Measurements from ENCODE around the gene FHIT. TPM values are rescaled to one million over a fixed set of nuclear protein-coding genes. Genes with fewer than 3 reads are reported as not detected.

The FHIT gene
- total RNA-seq, 2 donors from 2014 or later, result 2.9 to 12.2 TPM

DNA sequence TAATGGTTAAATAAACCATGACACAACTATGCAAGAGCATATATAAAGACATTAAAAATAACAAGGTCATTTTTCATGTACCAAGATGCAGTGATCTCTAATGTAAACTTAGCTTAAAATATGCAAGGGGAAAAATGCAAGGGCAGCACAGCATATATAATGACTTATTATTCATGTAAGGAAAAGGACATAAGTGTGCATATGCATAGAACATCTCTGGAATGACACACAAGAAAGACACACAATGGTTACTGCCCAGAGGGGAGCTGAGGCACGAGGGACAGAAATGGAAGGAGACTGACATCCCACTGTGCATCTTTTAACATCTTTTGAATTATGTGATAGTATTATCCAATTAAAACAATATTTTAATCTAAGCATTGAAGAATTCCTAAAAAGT lies 79.0 kb downstream of the FHIT start:
- Mint-ChIP-seq H3K27ac (no peak overlapping the region), H3K9me3 (no peaks in the 10 kb centered on the region), H3K36me3 (ENCODE audit: low read depth) (no peaks in the 10 kb centered on the region), H3K27me3 (no peaks in the 10 kb centered on the region), H3K4me1 (no peaks in the 10 kb centered on the region), H3K4me3 (no peak overlapping the region)
- ATAC-seq (replicated peaks), result no peak

DNA sequence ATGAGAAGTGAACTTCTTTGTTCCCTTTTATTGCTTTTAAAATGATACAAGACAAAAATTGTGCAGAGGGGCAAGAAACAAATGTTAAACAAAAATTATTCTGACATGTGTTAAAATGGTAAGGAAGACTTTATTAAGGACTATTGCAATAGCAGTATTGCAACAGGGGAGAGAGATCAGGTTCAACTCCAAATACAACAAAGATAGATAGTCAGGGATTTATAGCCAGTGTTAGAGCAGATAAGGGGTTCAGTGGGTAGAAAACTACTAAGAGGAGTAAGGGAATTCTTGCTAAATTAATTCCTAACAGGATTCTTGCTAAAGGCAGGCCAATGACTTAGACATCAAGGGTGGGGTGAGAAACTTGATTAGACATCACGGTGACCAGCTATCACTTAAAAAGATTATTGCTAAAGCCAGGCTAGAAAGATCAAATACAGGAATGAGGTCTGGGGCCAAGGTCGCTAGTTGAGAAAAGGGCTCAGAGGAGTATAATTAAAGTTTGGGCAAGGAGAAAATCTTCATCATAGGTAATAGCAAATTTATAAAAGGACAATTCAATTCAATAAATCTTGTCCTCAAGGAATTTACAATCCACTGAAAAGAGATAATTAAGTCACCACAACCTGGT lies 81.5 kb downstream of the FHIT start:
- Mint-ChIP-seq H3K9me3 (no peaks in the 10 kb centered on the region), H3K36me3 (ENCODE audit: low read depth) (no peaks in the 10 kb centered on the region), H3K4me3 (no peak overlapping the region), H3K27me3 (no peaks in the 10 kb centered on the region), H3K4me1 (no peaks in the 10 kb centered on the region), H3K27ac (no peak overlapping the region)
- ATAC-seq (replicated peaks), result no peak

DNA sequence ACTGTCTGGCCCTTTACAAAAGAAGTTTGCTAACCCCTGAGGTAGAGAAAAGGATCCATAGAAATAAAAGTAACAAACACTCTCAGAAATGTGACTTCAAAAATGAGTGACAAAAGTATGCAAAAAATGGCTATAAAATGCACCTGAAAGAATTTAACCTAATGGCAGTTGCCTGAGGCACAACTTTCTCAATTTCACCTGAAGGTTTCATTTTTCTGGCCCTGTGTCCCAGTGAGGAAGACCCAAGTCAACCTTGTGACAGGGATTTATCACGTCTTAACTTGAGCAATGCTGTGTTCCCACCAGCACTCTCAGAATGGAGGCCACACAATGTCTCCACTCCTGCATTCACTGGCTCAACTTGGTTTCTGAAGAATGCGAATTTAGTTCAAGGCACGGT lies 83.0 kb downstream of the FHIT start:
- H3K27me3 Mint-ChIP-seq, result no peaks in the 10 kb centered on the region
- ATAC-seq (replicated peaks), result no peak
- H3K27ac Mint-ChIP-seq, result no peak overlapping the region
- H3K4me3 Mint-ChIP-seq, result no peak overlapping the region
- H3K9me3 Mint-ChIP-seq, result no peaks in the 10 kb centered on the region
- H3K36me3 Mint-ChIP-seq (ENCODE audit: low read depth), result no peaks in the 10 kb centered on the region
- H3K4me1 Mint-ChIP-seq, result no peaks in the 10 kb centered on the region

DNA sequence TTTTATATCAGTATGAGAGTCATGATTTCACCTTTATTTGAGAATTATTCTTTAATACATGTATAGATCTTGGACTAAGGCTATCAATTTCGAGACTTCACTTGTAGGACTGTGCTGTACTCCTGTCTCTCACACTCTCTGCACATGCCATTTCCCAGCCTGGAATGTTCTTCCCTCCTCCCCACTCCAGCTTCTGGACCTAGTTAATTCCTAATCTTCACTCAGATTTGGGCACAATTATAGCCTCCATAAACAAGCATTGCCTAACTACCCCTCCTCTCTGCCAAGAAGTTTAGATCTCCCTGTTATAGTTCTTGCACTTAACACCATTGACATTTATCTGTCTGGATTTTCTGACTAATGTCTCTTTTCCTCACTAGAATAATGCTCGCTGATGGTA lies 88.3 kb downstream of the FHIT start:
- H3K27me3 Mint-ChIP-seq, result no peaks in the 10 kb centered on the region
- H3K36me3 Mint-ChIP-seq (ENCODE audit: low read depth), result no peaks in the 10 kb centered on the region
- no peak for ATAC-seq (replicated peaks)
- no peaks in the 10 kb centered on the region for H3K9me3 Mint-ChIP-seq
- H3K4me3 Mint-ChIP-seq, result no peak overlapping the region
- no peak overlapping the region for H3K27ac Mint-ChIP-seq
- no peaks in the 10 kb centered on the region for H3K4me1 Mint-ChIP-seq

DNA sequence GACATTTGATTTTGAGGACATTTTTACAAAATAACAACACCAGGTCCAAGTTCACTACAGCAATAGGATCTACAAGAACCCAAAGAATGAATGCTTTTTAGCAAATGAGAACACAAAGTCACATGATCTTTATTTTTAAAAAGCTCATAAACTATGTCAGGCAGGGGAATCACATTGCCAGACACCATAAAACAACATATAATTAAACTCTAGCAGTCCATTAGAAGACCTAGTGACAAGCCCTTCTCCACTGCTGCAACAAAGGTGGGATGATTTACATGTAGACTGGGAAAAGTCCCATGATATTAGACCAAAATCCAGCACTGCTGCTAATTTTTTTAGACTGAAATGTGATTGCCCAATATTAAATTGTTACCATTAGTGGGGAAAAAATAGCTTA lies 92.6 kb downstream of the FHIT start:
- H3K27me3 Mint-ChIP-seq, result no peaks in the 10 kb centered on the region

DNA sequence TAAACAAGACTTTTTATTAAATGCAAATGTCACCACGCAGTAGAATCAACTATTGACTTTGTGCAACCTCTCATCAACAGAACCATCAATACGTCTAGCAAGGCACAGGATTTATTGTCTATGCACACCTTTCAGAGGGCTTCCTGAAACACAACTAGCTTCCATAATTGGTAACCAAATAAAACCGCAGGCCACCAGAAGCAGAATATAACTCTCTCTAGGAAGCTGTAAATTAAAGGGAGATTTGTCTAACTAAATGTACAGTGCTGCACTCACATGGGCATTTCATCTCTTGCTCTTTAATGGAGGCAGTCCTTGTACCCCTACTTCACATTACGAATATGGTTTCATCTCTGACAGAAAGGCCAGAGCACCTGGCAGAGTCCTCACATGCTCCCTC lies 93.0 kb downstream of the FHIT start:
- Mint-ChIP-seq H3K9me3 (no peaks in the 10 kb centered on the region), H3K27ac (no peak overlapping the region), H3K4me1 (no peaks in the 10 kb centered on the region), H3K27me3 (no peaks in the 10 kb centered on the region), H3K36me3 (ENCODE audit: low read depth) (no peaks in the 10 kb centered on the region), H3K4me3 (no peak overlapping the region)
- no peak for ATAC-seq (replicated peaks)

More for the DNA sequence above, 92.6 kb downstream of the FHIT start:
- Mint-ChIP-seq H3K36me3 (ENCODE audit: low read depth) (no peaks in the 10 kb centered on the region), H3K4me3 (no peak overlapping the region), H3K4me1 (no peaks in the 10 kb centered on the region), H3K9me3 (no peaks in the 10 kb centered on the region), H3K27ac (no peak overlapping the region)
- no peak for ATAC-seq (replicated peaks)

DNA sequence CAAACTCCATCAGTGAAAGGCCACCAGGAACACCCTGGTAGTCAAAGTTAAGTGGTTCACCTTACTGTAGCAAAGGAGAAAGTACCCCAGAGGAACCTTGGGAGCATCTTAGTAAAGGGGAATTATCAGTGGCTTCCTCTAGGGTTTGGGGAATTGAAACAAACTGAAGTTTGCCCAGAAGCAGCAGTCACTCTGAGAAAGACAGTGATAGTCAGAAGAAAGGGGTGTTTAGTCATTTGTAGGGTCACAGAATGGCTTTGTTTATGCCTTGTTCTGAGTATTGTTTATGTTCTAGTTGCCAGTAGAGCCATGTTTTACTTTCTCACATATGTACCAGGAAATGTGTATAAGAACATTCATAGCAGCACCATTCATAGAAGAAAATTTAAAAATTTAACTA lies 93.8 kb downstream of the FHIT start:
- Mint-ChIP-seq H3K9me3 (no peaks in the 10 kb centered on the region), H3K36me3 (ENCODE audit: low read depth) (no peaks in the 10 kb centered on the region), H3K27ac (no peak overlapping the region), H3K4me3 (no peak overlapping the region), H3K4me1 (no peaks in the 10 kb centered on the region), H3K27me3 (no peaks in the 10 kb centered on the region)
- no peak for ATAC-seq (replicated peaks)

DNA sequence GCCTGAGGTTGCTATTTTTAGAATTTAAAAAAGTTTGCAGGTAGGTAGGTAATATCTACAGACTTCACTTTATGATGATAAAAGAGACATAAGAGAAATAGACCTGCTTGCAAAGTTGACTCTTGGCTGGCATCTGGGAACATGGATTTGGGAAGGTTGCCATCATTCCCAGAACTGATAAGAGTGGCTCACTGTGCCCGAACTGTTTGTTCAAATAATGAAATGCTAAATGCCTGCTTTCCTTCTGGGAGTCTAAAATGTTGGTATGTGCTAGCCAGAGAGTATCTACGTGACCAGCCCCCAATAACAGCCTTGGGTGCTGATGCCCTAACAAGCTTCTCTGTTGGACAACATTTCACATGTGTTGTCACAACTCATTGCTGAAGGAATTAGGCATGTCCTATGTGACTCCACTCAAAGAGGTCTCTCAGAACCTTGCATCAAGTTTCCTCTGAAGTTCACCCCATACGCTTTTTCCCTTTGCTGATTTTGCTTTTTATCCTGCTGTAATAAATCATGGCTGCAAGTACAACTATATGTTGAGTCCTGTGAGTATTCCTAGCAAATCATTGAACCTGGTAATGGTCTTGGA lies 95.5 kb downstream of the FHIT start:
- Mint-ChIP-seq H3K27ac (no peak overlapping the region), H3K4me1 (no peaks in the 10 kb centered on the region), H3K4me3 (no peak overlapping the region), H3K9me3 (no peaks in the 10 kb centered on the region), H3K27me3 (no peaks in the 10 kb centered on the region), H3K36me3 (ENCODE audit: low read depth) (no peaks in the 10 kb centered on the region)
- ATAC-seq (replicated peaks), result no peak

DNA sequence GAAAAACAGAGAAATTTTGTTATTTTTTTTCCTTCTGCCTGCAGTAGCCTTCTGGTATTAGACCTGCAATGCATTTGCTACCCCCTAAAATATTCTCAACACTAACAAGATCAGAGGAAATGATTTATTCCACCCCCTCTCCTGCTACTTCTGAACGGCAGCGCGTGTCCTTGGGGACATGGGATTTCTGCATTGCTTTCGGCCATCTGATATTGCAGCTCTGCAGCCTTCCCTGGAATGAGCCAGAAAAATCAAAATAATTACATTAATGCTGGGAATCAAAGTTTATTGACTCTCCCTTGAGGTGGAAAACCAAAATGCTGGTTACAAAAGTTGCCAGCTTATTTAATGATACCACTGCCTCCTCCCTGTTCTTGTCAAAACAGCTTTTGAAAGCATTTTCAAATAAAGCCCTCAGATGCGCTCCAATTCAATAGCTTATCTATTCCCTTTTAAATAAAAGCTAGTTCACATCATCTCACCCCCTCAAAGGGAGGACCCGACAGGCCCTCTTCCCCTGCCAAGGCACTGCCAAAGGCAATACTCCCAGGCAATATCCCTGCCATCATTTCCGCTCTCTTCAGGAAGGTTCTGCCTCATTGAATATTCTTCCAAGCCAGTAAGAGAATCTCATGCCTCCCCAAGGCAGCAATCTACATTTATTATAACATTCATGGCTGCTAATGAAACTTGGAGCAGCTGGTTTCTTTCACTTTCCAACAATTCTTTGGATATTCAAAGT lies 96.6 kb downstream of the FHIT start:
- ATAC-seq (replicated peaks), result no peak
- no peaks in the 10 kb centered on the region for H3K4me1 Mint-ChIP-seq
- H3K27me3 Mint-ChIP-seq, result no peaks in the 10 kb centered on the region
- no peaks in the 10 kb centered on the region for H3K36me3 Mint-ChIP-seq (ENCODE audit: low read depth)
- no peak overlapping the region for H3K4me3 Mint-ChIP-seq
- H3K27ac Mint-ChIP-seq, result no peak overlapping the region
- no peaks in the 10 kb centered on the region for H3K9me3 Mint-ChIP-seq

DNA sequence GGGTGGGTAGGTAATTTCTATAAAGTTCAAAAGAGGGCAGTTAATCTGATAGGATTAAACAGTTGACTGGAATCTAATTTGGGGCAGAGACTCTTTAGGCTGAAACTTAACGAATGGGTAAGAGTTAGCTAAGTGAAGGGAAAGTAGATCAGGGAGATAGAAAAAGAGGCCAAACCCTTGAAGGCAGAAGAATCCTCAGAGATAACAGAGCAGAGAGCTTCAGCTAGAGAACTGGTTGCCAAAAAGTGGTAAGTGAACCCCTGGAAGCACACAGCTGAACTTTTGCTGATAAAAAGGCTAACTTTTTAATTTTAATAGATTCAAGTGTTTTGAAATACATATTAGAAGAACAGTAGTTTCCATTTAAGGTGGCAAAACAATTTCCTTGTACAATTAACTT lies 99.2 kb downstream of the FHIT start:
- no peak for ATAC-seq (replicated peaks)
- H3K27me3 Mint-ChIP-seq, result no peaks in the 10 kb centered on the region
- H3K36me3 Mint-ChIP-seq (ENCODE audit: low read depth), result no peaks in the 10 kb centered on the region
- H3K4me3 Mint-ChIP-seq, result no peak overlapping the region
- H3K4me1 Mint-ChIP-seq, result no peaks in the 10 kb centered on the region
- no peaks in the 10 kb centered on the region for H3K9me3 Mint-ChIP-seq
- no peak overlapping the region for H3K27ac Mint-ChIP-seq

DNA sequence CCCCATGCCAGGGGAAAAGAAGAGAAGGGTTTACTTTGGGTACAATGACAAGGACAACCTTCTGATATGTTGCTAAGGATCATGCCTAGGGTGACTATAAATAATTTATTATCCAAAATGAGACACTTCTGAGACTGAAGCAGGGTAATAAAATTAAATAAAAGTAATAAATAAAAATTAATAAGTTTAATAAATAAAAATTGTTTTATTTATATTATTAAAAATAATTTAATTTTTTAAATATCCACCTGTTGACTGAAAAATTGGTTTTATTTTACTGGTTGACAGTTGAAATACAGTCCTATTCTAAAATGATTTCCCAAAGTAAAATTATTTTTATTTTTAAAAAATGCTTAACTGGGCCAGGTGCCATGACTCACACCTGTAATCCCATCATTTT lies 102.0 kb downstream of the FHIT start:
- Mint-ChIP-seq H3K9me3 (no peaks in the 10 kb centered on the region), H3K4me1 (no peaks in the 10 kb centered on the region), H3K4me3 (no peak overlapping the region), H3K27me3 (no peaks in the 10 kb centered on the region), H3K27ac (no peak overlapping the region), H3K36me3 (ENCODE audit: low read depth) (no peaks in the 10 kb centered on the region)
- no peak for ATAC-seq (replicated peaks)

DNA sequence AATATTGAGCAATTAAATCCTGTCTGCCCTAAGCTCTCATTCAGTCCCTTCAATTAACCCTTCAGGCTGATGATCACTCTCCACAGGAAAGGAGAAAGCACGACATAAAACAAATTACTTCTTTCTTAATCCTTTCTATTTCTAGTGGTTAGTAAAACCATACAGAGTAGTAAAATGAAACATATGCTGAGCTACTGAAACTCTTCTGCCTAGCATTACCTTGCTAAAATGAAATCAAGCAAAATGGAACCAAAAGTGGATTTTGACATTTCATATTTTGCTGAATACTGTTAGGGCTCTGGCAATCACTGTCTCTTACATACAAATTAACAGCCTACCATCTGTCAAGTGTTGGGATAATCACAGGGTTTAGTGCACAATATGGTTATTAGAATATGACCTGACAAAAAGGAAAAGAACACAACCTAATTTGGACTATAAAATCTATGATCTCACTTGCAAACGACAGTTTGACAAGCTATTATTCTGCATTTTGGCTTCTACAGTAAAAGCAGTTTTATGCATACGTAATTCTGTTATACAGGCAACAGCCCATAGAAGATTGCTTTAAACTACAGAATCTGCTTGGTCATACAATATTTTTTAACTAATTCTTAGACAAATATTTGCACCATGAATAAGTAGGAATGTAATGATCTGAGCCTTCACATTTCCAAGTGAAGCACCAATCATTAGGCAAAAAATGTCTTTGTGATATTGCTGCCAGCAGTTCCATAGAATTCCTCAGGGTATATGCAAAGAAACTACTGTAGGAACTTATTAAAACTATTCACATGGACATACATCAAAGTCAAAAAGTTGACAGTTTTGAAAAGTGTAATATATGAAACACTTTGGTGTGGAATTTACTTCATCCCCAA lies 105.0 kb downstream of the FHIT start:
- no peak overlapping the region for H3K27ac Mint-ChIP-seq
- H3K36me3 Mint-ChIP-seq (ENCODE audit: low read depth), result no peaks in the 10 kb centered on the region
- H3K4me3 Mint-ChIP-seq, result no peak overlapping the region
- ATAC-seq (replicated peaks), result no peak
- no peaks in the 10 kb centered on the region for H3K9me3 Mint-ChIP-seq
- H3K4me1 Mint-ChIP-seq, result no peaks in the 10 kb centered on the region
- H3K27me3 Mint-ChIP-seq, result no peaks in the 10 kb centered on the region

DNA sequence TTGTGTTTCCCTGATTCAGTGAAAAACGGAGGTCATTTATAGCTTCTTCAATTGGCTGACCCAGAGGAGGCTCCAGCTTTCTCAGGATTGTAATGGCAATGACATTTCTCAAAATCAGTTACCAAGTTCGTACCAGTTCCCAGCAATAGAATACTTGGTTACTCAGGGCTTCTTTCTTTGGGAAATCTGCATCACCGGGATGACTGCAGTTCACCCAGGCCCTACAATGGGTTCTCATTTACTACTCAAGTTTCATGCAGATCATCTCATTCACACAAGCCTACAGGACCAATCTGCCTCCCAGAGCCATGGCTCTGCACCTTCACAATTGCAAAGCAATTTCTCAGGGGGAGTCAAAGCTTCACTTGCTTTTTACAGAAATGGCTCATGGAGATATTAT lies 109.6 kb downstream of the FHIT start:
- Mint-ChIP-seq H3K4me3 (no peak overlapping the region), H3K27me3 (no peaks in the 10 kb centered on the region), H3K9me3 (no peaks in the 10 kb centered on the region), H3K27ac (no peak overlapping the region), H3K4me1 (no peaks in the 10 kb centered on the region), H3K36me3 (ENCODE audit: low read depth) (no peaks in the 10 kb centered on the region)
- ATAC-seq (replicated peaks), result no peak

DNA sequence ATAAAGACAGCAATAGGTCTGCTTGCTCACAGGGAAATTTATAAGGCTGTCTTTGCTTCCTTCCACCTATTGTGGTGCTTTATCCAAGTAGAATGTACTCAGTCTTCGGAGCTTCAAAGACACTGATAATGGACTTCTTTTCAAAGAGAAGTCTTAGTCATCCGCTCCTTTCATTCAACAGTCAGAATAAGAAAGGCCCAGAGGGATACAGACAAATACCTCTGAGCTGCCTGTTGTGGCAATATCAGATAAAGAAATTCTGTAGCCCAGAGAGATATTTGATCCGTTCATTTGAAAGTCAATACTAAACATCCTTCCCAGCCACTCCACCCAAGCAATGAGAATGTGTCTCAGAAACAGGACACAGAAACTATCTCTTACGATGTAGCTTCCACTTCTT lies 110.0 kb downstream of the FHIT start:
- Mint-ChIP-seq H3K4me3 (no peak overlapping the region), H3K36me3 (ENCODE audit: low read depth) (no peaks in the 10 kb centered on the region), H3K27me3 (no peaks in the 10 kb centered on the region), H3K4me1 (no peaks in the 10 kb centered on the region), H3K9me3 (no peaks in the 10 kb centered on the region), H3K27ac (no peak overlapping the region)
- ATAC-seq (replicated peaks), result no peak
